Measurements from ENCODE around the gene RGS10.

GRCh38 chr10:119495545-119495944, 47.0 kb downstream of the RGS10 start:
- TF ChIP-seq CTCF (conservative IDR thresholded peaks at IDR 0.05; ENCODE audit: low read depth, low read length) (no peak), EZH2 (IDR thresholded peaks at IDR 0.05; ENCODE audit: borderline replicate concordance, low read depth, low read length, poor library complexity, severe bottlenecking) (no peak)
